SK-N-SH (cell line): ENCODE data around the gene DNAH9. TPM values are rescaled to one million over a fixed set of nuclear protein-coding genes. Genes with fewer than 3 reads are reported as not detected.

Source experiments
- CTCF ChIA-PET: fragments of 300-600, 350-600 bp; formaldehyde crosslinking; extraction: SDS; loops from one replicate; lab custom pipeline; 2021; lab: Yijun Ruan, JAX
- POLR2A ChIA-PET: fragments of 350-600 bp; sonication (Branson Sonifier 250); formaldehyde crosslinking; extraction: SDS; loops from one replicate; lab custom pipeline; 2020; ENCODE audit warnings: antibody characterized with exemption, inconsistent platforms; lab: Yijun Ruan, JAX
- DNase-seq: peaks from one replicate; pipeline ENCODE4 v3.0.0; 2012
- H2AFZ ChIP-seq: fragments of 200-600 bp; sonication (generic); 2 replicates; pipeline ENCODE4 v1.8.1; 2016; ENCODE audit warnings: antibody characterized with exemption, mild to moderate bottlenecking, low read depth
- H3F3A ChIP-seq: fragments of 200-600 bp; sonication (generic); replicated peaks from 2 replicates; pipeline ENCODE3; 2016; ENCODE audit warnings: antibody characterized with exemption, mild to moderate bottlenecking; ENCODE audit not compliant: insufficient read depth
- H3K27ac ChIP-seq, 2 experiments: fragments of 200-500 bp in 1 of 2; fragments of 200-600 bp in 1 of 2; sonication (Bioruptor generic) in 1 of 2; sonication (generic), shearing (Covaris generic) in 1 of 2; 2 replicates each; pipeline versions ENCODE4 v1.5.1 to v1.6.1; 2014 to 2016; ENCODE audit warnings: low read depth in 2 of 2, inconsistent platforms in 1 of 2, low read length in 1 of 2, mild to moderate bottlenecking in 1 of 2, mixed read lengths in 1 of 2
- H3K27me3 ChIP-seq: fragments of 200-600 bp; sonication (generic), shearing (Covaris generic); 2 replicates; pipeline ENCODE4 v1.6.1; 2016; ENCODE audit warnings: mixed run types; ENCODE audit not compliant: insufficient read depth
- H3K36me3 ChIP-seq, 2 experiments: fragments of 200-500 bp in 1 of 2; fragments of 200-600 bp in 1 of 2; sonication (Bioruptor generic) in 1 of 2; sonication (generic) in 1 of 2; replicated peaks in 1 of 2; 2 replicates each; pipeline versions ENCODE3 to v1.5.1; 2014 to 2016; ENCODE audit warnings: low read length in 1 of 2, mild to moderate bottlenecking in 1 of 2; ENCODE audit not compliant: insufficient read depth in 2 of 2, control insufficient read depth in 1 of 2
- H3K4me1 ChIP-seq, 2 experiments: fragments of 200-500 bp in 1 of 2; fragments of 200-600 bp in 1 of 2; sonication (Bioruptor generic) in 1 of 2; sonication (generic), shearing (Covaris generic) in 1 of 2; 2 replicates each; pipeline versions ENCODE4 v1.5.1 to v1.6.1; 2014 to 2016; ENCODE audit warnings: low read depth in 1 of 2, low read length in 1 of 2, mixed run types in 1 of 2; ENCODE audit not compliant: insufficient read depth in 2 of 2, control insufficient read depth in 1 of 2
- H3K4me2 ChIP-seq: fragments of 200-600 bp; sonication (generic), shearing (Covaris generic); 2 replicates; pipeline ENCODE4 v1.6.1; 2017; ENCODE audit warnings: mixed run types
- H3K4me3 ChIP-seq, 2 experiments: fragments of 200-500 bp in 1 of 2; fragments of 200-600 bp in 1 of 2; sonication (Bioruptor generic) in 1 of 2; sonication (generic), shearing (Covaris generic) in 1 of 2; 2 replicates each; pipeline versions ENCODE4 v1.5.1 to v1.8.1; 2014 to 2016; ENCODE audit warnings: low read depth in 2 of 2, inconsistent platforms in 1 of 2, low read length in 1 of 2, mild to moderate bottlenecking in 1 of 2, mixed read lengths in 1 of 2, moderate library complexity in 1 of 2
- H3K79me2 ChIP-seq: fragments of 200-600 bp; sonication (generic); 2 replicates; pipeline ENCODE4 v1.8.1; 2017; ENCODE audit warnings: mild to moderate bottlenecking; ENCODE audit not compliant: insufficient read depth
- H3K9ac ChIP-seq: fragments of 200-600 bp; sonication (generic); 2 replicates; pipeline ENCODE4 v1.6.1; 2017; ENCODE audit warnings: mixed run types
- H3K9me2 ChIP-seq: fragments of 200-600 bp; sonication (generic); 2 replicates; pipeline ENCODE4 v1.6.1; 2017; ENCODE audit warnings: mixed run types
- H3K9me3 ChIP-seq: fragments of 200-600 bp; sonication (generic); 2 replicates; pipeline ENCODE4 v1.6.1; 2017; ENCODE audit warnings: mixed run types, mild to moderate bottlenecking, moderate library complexity
- H4K20me1 ChIP-seq: fragments of 200-600 bp; sonication (generic); 2 replicates; pipeline ENCODE4 v1.6.1; 2017; ENCODE audit warnings: mild to moderate bottlenecking, mixed run types; ENCODE audit not compliant: insufficient read depth
- CTCF ChIP-seq: fragments of 200-600 bp; sonication (generic); IDR thresholded peaks from 2 replicates; pipeline ENCODE4 v1.6.1; 2017; ENCODE audit warnings: antibody characterized with exemption, mild to moderate bottlenecking, moderate library complexity
- ELF1 ChIP-seq: IDR thresholded peaks from 2 replicates; pipeline ENCODE4 v1.4.0; 2012
- FOXJ3 ChIP-seq: sonication (generic); formaldehyde crosslinking; IDR thresholded peaks from 2 replicates; pipeline ENCODE4 v1.5.1; 2020; ENCODE audit warnings: mild to moderate bottlenecking, missing genetic modification reagents
- NRF1 ChIP-seq: IDR thresholded peaks from 2 replicates; pipeline ENCODE4 v1.6.1; 2012; ENCODE audit warnings: low read depth, mild to moderate bottlenecking, low read length
- PBX3 ChIP-seq: IDR thresholded peaks from 2 replicates; pipeline ENCODE4; 2012
- REST ChIP-seq: IDR thresholded peaks from 2 replicates; pipeline ENCODE4 v1.6.1; 2012; ENCODE audit warnings: mild to moderate bottlenecking, low read depth, low read length, moderate library complexity
- RXRA ChIP-seq: IDR thresholded peaks from 2 replicates; pipeline ENCODE4 v1.4.0; 2012; ENCODE audit warnings: low read depth, mild to moderate bottlenecking, borderline replicate concordance
- TAF1 ChIP-seq: IDR thresholded peaks from 2 replicates; pipeline ENCODE4 v1.6.1; 2012; ENCODE audit warnings: low read depth, mild to moderate bottlenecking, low read length, moderate library complexity, borderline replicate concordance
- USF1 ChIP-seq: IDR thresholded peaks from 2 replicates; pipeline ENCODE4 v1.4.0; 2012; ENCODE audit warnings: low read depth, borderline replicate concordance
- YY1 ChIP-seq: IDR thresholded peaks from 2 replicates; pipeline ENCODE4 v1.4.0; 2012; ENCODE audit warnings: low read depth, mild to moderate bottlenecking
- ZBTB33 ChIP-seq: IDR thresholded peaks from 2 replicates; pipeline ENCODE4 v1.4.0; 2012; ENCODE audit warnings: low read depth, borderline replicate concordance
- whole genome bisulfite sequencing: methylation state at CpG from one replicate; pipeline ENCODE4 v1.1.6; 2017; ENCODE audit warnings: low lambda C conversion rate; 5-methylcytosine and 5-hydroxymethylcytosine counted together
- polyA plus RNA-seq, 3 experiments: library from polyadenylated mRNA; depleted of rRNA; stranded (reverse); fragments of >200 nt; gene quantifications; 2 replicates each; pipeline ENCODE4 v1.2.3, GENCODE V29; 2012

DNAH9 gene
- polyA plus RNA-seq, 1 of the 3 experiments (the other 2 are of a cell fraction): not detected

- no peak overlapping the region for H2AFZ ChIP-seq
- 30% methylated on average over 6 of the region's 6 CpGs for WGBS
- H3F3A ChIP-seq: no peaks in the 10 kb centered on the region
- H3K4me3 ChIP-seq: no peak overlapping the region
- POLR2A ChIA-PET: no interaction called here
- no peaks in the 10 kb centered on the region for H3K79me2 ChIP-seq
- no peak for DNase-seq
- CTCF ChIA-PET: interaction anchor here (1.1 to 1.7 kb wide), 2 partner anchors 10 to 93 kb away, joined by 4 read pairs; no protein-coding TSS in a partner anchor
- TF ChIP-seq USF1 (no peak), ELF1 (no peak), TAF1 (no peak), NRF1 (no peak), REST (no peak), YY1 (no peak), ZBTB33 (no peak)
- H3K9ac ChIP-seq: no peak overlapping the region
- H3K27me3 ChIP-seq: no peaks in the 10 kb centered on the region
- H3K27ac ChIP-seq: no peak overlapping the region
- no peaks in the 10 kb centered on the region; a peak in 1 of 4 replicates for H3K4me1 ChIP-seq
- no peaks in the 10 kb centered on the region for H4K20me1 ChIP-seq
- no peak overlapping the region for H3K4me2 ChIP-seq
- H3K9me2 ChIP-seq: peaks cover 5% of the 10 kb centered on the region; the same call in 1 of the 2 replicates
- no peaks in the 10 kb centered on the region for H3K36me3 ChIP-seq
- no peaks in the 10 kb centered on the region for H3K9me3 ChIP-seq
These were observed 46.8 kb upstream of the DNAH9 start for GRCh38 chr17:11551442-11551841.

GRCh38 chr17:11553135-11553534 is 45.1 kb upstream of the DNAH9 start:
- no peak overlapping the region for H3K4me3 ChIP-seq
- no peaks in the 10 kb centered on the region for H3K36me3 ChIP-seq
- H2AFZ ChIP-seq: no peak overlapping the region
- H3K9me3 ChIP-seq: no peaks in the 10 kb centered on the region
- 0% methylated on average over 1 of the region's 1 CpG for WGBS
- no peaks in the 10 kb centered on the region for H4K20me1 ChIP-seq
- POLR2A ChIA-PET: no interaction called here
- no peak overlapping the region for H3K4me2 ChIP-seq
- CTCF ChIA-PET: no interaction called here
- TF ChIP-seq RXRA: no peak
- TF ChIP-seq FOXJ3 (CRISPR knock-in tag): no peak
- no peak for TF ChIP-seq NRF1
- no peak for TF ChIP-seq CTCF
- TF ChIP-seq PBX3: no peak
- no peaks in the 10 kb centered on the region for H3K27me3 ChIP-seq
- no peaks in the 10 kb centered on the region for H3K79me2 ChIP-seq
- no peak for DNase-seq
- no peak overlapping the region for H3K9ac ChIP-seq
- H3K4me1 ChIP-seq: no peaks in the 10 kb centered on the region
- no peak overlapping the region for H3K27ac ChIP-seq
- no peaks in the 10 kb centered on the region for H3K9me2 ChIP-seq
- no peaks in the 10 kb centered on the region for H3F3A ChIP-seq
